ENCODE data around the gene BOLA1. TPM values are rescaled to one million over a fixed set of nuclear protein-coding genes. Genes with fewer than 3 reads are reported as not detected.

The BOLA1 gene
- total and polyA plus RNA-seq, 2 of the 13 experiments (the other 11 are each of a cell fraction or from before 2014, with no cell fraction given): 3.2 to 4.2 TPM

GRCh38 chr1:149927563-149928400 lies 28.4 kb downstream of the BOLA1 start, which contains the start of gene SF3B4 (continued):
- TF ChIP-seq PRMT3 (CRISPR knock-in tag; IDR thresholded peaks at IDR 0.05; ENCODE audit: borderline replicate concordance, low read depth) (no peak), ISL2 (CRISPR knock-in tag; IDR thresholded peaks at IDR 0.05) (peak; percentile 37; the same call in 1 of the 2 replicates), NKX3-1 (CRISPR knock-in tag; IDR thresholded peaks at IDR 0.05) (no peak), ZNF121 (CRISPR knock-in tag; IDR thresholded peaks at IDR 0.05) (no peak), ARNTL (CRISPR knock-in tag; IDR thresholded peaks at IDR 0.05) (no peak), ZNF326 (CRISPR knock-in tag; IDR thresholded peaks at IDR 0.05; ENCODE audit: borderline replicate concordance) (no peak), ZNF782 (CRISPR knock-in tag; IDR thresholded peaks at IDR 0.05; ENCODE audit: borderline replicate concordance) (no peak), TBX3 (IDR thresholded peaks at IDR 0.05; ENCODE audit: borderline replicate concordance) (no peak), ZBTB40 (IDR thresholded peaks at IDR 0.05) (peak; percentile 69), ZBTB40 (CRISPR knock-in tag; IDR thresholded peaks at IDR 0.05) (no peak; the same call in 1 of the 2 replicates), NFYC (CRISPR knock-in tag; IDR thresholded peaks at IDR 0.05) (0 out of 2 replicates have a peak, but pooled peaks have one; percentile 43), ATF1 (CRISPR knock-in tag; IDR thresholded peaks at IDR 0.05) (peak; percentile 92), IRX3 (CRISPR knock-in tag; IDR thresholded peaks at IDR 0.05; ENCODE audit: borderline replicate concordance, low read depth) (no peak), ZHX2 (IDR thresholded peaks at IDR 0.05; ENCODE audit: low read depth) (peak; percentile 87), ZHX2 (CRISPR knock-in tag; IDR thresholded peaks at IDR 0.05; ENCODE audit: borderline replicate concordance) (no peak)

Data from HepG2 (cell line).